Activated CD4-positive, alpha-beta T cell treated with anti-CD3 and anti-CD28 coated beads, Interleukin-2, Interleukin-4, amounts not matched to agents 100 ng/mL and 50 ng/mL, durations not matched to agents 16 hours and 8 hours (primary cell): Measurements from ENCODE around the gene UGT1A6.
"Not testable (repeated sequence)": the region's sequence is repeated elsewhere in the genome, so short reads cannot be mapped to it uniquely, and the experiment has no call there.

ENCODE experiments used
- DNase-seq: peaks from one replicate; pipeline ENCODE4 v3.0.0-alpha.2; 2020; ENCODE audit warnings: low spot score

The UGT1A6 gene

GRCh38 chr2:233692648-233693047, at the start of gene UGT1A6:
TSS of gene UGT1A6 (plus strand) at chr2:233692890. CDS start at chr2:233693005, 115 bp downstream.
- no peak for DNase-seq

GRCh38 chr2:233643128-233643527, 49.6 kb upstream of the UGT1A6 start:
- DNase-seq = no peak

- not testable (repeated sequence) for DNase-seq
Observed at GRCh38 chr2:233646033-233646432, 46.7 kb upstream of the UGT1A6 start.

GRCh38 chr2:233650981-233651380, 41.7 kb upstream of the UGT1A6 start:
- DNase-seq = no peak

GRCh38 chr2:233651430-233651829, 41.3 kb upstream of the UGT1A6 start:
- no peak for DNase-seq

GRCh38 chr2:233654501-233654900, 38.2 kb upstream of the UGT1A6 start:
- peak; percentile 3 for DNase-seq

GRCh38 chr2:233655043-233655442, 37.6 kb upstream of the UGT1A6 start:
- no peak for DNase-seq

- not testable (repeated sequence) for DNase-seq
Observed at GRCh38 chr2:233655943-233656342, 36.7 kb upstream of the UGT1A6 start.

- peak; percentile 4 for DNase-seq
Observed at GRCh38 chr2:233656443-233656842, 36.2 kb upstream of the UGT1A6 start.

GRCh38 chr2:233658610-233659009, 34.1 kb upstream of the UGT1A6 start:
- DNase-seq = no peak

GRCh38 chr2:233663911-233664310, 28.8 kb upstream of the UGT1A6 start:
- no peak for DNase-seq

GRCh38 chr2:233668605-233669260, 24.0 kb upstream of the UGT1A6 start:
- no peak for DNase-seq

- DNase-seq = no peak
Observed at GRCh38 chr2:233671290-233672161, 21.2 kb upstream of the UGT1A6 start, which contains the start of gene UGT1A9. TSS of gene UGT1A9 (plus strand) at chr2:233671898. CDS start at chr2:233671935, 37 bp downstream.

- no peak for DNase-seq
Observed at GRCh38 chr2:233672886-233673285, 19.8 kb upstream of the UGT1A6 start.

- DNase-seq = no peak
Observed at GRCh38 chr2:233673896-233674295, 18.8 kb upstream of the UGT1A6 start.

- no peak for DNase-seq
Observed at GRCh38 chr2:233674314-233674713, 18.4 kb upstream of the UGT1A6 start.

GRCh38 chr2:233674995-233675394, 17.7 kb upstream of the UGT1A6 start:
- no peak for DNase-seq

- DNase-seq = no peak
Observed at GRCh38 chr2:233676046-233676445, 16.6 kb upstream of the UGT1A6 start.

GRCh38 chr2:233679196-233679595, 13.5 kb upstream of the UGT1A6 start:
- DNase-seq = no peak

- no peak for DNase-seq
Observed at GRCh38 chr2:233680361-233681045, 12.2 kb upstream of the UGT1A6 start.

- no peak for DNase-seq
Observed at GRCh38 chr2:233681521-233682099, 11.1 kb upstream of the UGT1A6 start, which contains the start of gene UGT1A7. TSS of gene UGT1A7 (plus strand) at chr2:233681901. CDS start at chr2:233681938, 37 bp downstream.

GRCh38 chr2:233684640-233685039, 8.1 kb upstream of the UGT1A6 start:
- no peak for DNase-seq
